Spleen (tissue), 11 donors: Measurements from ENCODE around the gene ANKS3. TPM values are rescaled to one million over a fixed set of nuclear protein-coding genes. Genes with fewer than 3 reads are reported as not detected.

Experiments
- DNase-seq: peaks from one replicate; pipeline ENCODE4 v3.0.0-alpha.2; 2020
- H3K27ac ChIP-seq, 8 donors: fragments of 200-600 bp; sonication (generic) in 7 of 8; 1 replicate in 4 of 8; 2 replicates in 4 of 8; pipeline versions ENCODE4 v1.5.0 to v1.8.0; 2016 to 2021; ENCODE audit warnings: inconsistent platforms in 4 of 8, mild to moderate bottlenecking in 4 of 8, moderate library complexity in 1 of 8
- H3K27me3 ChIP-seq, 7 donors: fragments of 200-600 bp; sonication (generic) in 6 of 7; replicated peaks in 1 of 7; 1 replicate in 4 of 7; 2 replicates in 3 of 7; pipeline versions ENCODE4 v1.5.0 to v1.8.0; 2016 to 2021; ENCODE audit warnings: inconsistent platforms in 3 of 7, mild to moderate bottlenecking in 1 of 7
- H3K36me3 ChIP-seq, 6 donors: fragments of 200-600 bp; sonication (generic) in 5 of 6; 1 replicate in 4 of 6; 2 replicates in 2 of 6; pipeline versions ENCODE4 v1.5.0 to v1.8.0; 2016 to 2021; ENCODE audit warnings: inconsistent platforms in 2 of 6
- H3K4me1 ChIP-seq, 6 donors: fragments of 200-600 bp; sonication (generic) in 5 of 6; 1 replicate in 3 of 6; 2 replicates in 3 of 6; pipeline versions ENCODE4 v1.5.0 to v1.8.0; 2016 to 2021; ENCODE audit warnings: inconsistent platforms in 3 of 6
- H3K4me3 ChIP-seq, 8 donors: fragments of 200-600 bp; sonication (generic) in 7 of 8; 1 replicate in 4 of 8; 2 replicates in 4 of 8; pipeline versions ENCODE4 v1.5.0 to v1.8.0; 2016 to 2021; ENCODE audit warnings: inconsistent platforms in 4 of 8, mild to moderate bottlenecking in 4 of 8, moderate library complexity in 2 of 8
- H3K9me3 ChIP-seq, 8 donors: fragments of 200-600 bp; sonication (generic) in 7 of 8; 1 replicate in 4 of 8; 2 replicates in 4 of 8; pipeline versions ENCODE4 v1.5.0 to v1.8.0; 2016 to 2021; ENCODE audit warnings: inconsistent platforms in 4 of 8
- POLR2A ChIP-seq, 3 donors: fragments of 450-650 bp; IDR thresholded peaks; one replicate each; pipeline ENCODE4 v1.5.1; 2017; ENCODE audit warnings: antibody characterized with exemption in 3 of 3, mild to moderate bottlenecking in 1 of 3
- POLR2AphosphoS5 ChIP-seq, 3 donors: sonication (generic); formaldehyde crosslinking; IDR thresholded peaks; one replicate each; pipeline ENCODE4 v1.5.1; 2017; ENCODE audit warnings: antibody characterized with exemption in 3 of 3
- WGBS, 5 donors: extraction: QIAGEN DNeasy Blood & Tissue Kit in 3 of 5; methylation state at CpG; one replicate each; pipeline versions ENCODE4 v1.1.5 to v1.1.7; 2013 to 2018; 5-methylcytosine and 5-hydroxymethylcytosine counted together
- intact Hi-C: fragments of 100-400 bp; cut with DNase I; formaldehyde crosslinking; loops from one replicate; pipeline ENCODE4 v1.15.0; 2023; ENCODE audit warnings: low total_unique reads
- polyA plus RNA-seq, 3 donors: library from polyadenylated mRNA; stranded (reverse); fragments of 200-250 nt; gene quantifications; one replicate each; pipeline ENCODE4 v1.2.1, GENCODE V29; 2013
- total RNA-seq, 7 donors: library from RNA; depleted of rRNA in 3 of 7; stranded (reverse); fragments of >200 nt in 3 of 7; fragmentation: NEBNext Ultra II Directional in 4 of 7; extraction: Animal tissue kit (Norgen Biotek cat#: 25700) in 4 of 7; gene quantifications; one replicate each; pipeline versions ENCODE4 v1.1.0 to v1.2.1, GENCODE V29; 2016 to 2021
- TF ChIP-seq, protein P1 (sequence below), 11 experiments: fragments of 200-600 bp in 7 of 11; fragments of 450-650 bp in 4 of 11; sonication (generic) in 4 of 11; IDR thresholded peaks in 8 of 11; conservative IDR thresholded peaks in 3 of 11; 1 replicate in 7 of 11; 2 replicates in 4 of 11; pipeline versions ENCODE4 v1.4.0 to v1.8.0; 2016 to 2021; ENCODE audit warnings: antibody characterized with exemption in 11 of 11, inconsistent platforms in 4 of 11, mild to moderate bottlenecking in 1 of 11
- donor health status: healthy with polysubstance abuse.
- donor health status: DM: no; HTN: no; CAD: no; lungs with moderate emphysema.
- donor health status: DM: no; HTN: no; CAD: no.
- donor health status: Bipolar disorder and iron deficiency.
- donor health status: healthy.
- donor health status: DM: no; HTN: no; CAD: no.
- donor health status: DM: yes; HTN: yes; CAD: no.

ANKS3 gene
- total and polyA plus RNA-seq, 10 donors: 12.5 to 29.5 (median 22.9) TPM

DNA sequence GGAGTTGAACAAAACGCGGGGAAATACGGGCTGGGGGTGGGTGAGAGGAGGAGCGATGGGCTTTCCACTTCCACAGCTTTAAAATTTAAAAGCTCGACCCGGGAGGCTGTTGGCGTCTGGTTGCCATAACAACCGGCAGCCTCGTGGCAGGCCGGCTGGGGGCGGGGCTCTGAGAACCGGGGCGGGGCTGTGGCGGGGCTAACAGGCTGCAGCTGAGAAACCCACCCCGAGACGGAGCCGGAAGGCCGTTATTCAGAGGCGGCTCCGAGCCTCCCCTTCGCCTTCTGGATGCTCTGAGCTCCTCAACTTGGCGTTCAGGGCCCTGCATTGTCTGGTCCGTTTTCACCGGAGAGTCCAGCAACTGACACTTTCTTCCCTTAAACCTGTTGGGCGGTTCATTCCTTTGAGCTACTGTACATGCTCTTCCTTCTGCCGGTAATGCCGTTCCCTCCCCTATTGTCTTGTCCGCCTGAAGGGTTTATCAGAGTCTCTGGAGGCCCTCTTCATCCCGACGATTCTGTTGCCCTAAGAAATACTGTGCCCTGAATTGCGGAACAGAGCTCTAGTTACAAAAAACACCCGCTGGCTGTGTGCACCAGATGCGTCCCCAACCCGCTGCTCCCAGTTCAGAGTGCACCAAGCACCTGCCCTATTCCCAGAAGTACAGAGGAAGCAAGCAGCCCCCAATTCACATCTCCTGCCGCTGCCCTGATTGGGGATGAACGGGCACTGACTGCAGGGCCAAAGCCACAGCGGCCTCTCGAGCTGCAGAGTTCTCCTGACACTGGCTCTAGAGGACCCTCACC is 862 bp upstream of the ANKS3 start:
- TF ChIP-seq, protein P1, sequence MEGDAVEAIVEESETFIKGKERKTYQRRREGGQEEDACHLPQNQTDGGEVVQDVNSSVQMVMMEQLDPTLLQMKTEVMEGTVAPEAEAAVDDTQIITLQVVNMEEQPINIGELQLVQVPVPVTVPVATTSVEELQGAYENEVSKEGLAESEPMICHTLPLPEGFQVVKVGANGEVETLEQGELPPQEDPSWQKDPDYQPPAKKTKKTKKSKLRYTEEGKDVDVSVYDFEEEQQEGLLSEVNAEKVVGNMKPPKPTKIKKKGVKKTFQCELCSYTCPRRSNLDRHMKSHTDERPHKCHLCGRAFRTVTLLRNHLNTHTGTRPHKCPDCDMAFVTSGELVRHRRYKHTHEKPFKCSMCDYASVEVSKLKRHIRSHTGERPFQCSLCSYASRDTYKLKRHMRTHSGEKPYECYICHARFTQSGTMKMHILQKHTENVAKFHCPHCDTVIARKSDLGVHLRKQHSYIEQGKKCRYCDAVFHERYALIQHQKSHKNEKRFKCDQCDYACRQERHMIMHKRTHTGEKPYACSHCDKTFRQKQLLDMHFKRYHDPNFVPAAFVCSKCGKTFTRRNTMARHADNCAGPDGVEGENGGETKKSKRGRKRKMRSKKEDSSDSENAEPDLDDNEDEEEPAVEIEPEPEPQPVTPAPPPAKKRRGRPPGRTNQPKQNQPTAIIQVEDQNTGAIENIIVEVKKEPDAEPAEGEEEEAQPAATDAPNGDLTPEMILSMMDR (IDR thresholded peaks at IDR 0.05 in 8 of 11, conservative IDR thresholded peaks at IDR 0.05 in 3 of 11): no peak
- peak in 2 of 3 donors; percentile 33 to 57 for TF ChIP-seq POLR2AphosphoS5 (IDR thresholded peaks at IDR 0.05)
- TF ChIP-seq POLR2A (IDR thresholded peaks at IDR 0.05): peak in 1 of 3 donors; percentile 26
- Histone ChIP-seq H3K27me3 (no peaks in the 10 kb centered on the region), H3K9me3 (no peaks in the 10 kb centered on the region), H3K4me3 (peak overlapping the region; percentile 81 to 100 (median 98)), H3K4me1 (peaks cover 10 to 26% (median 17%) of the 10 kb centered on the region in 6 donors), H3K27ac (peak overlapping the region; percentile 51 to 84 (median 78)), H3K36me3 (peaks cover 0 to 15% (median 2%) of the 10 kb centered on the region in 6 donors)
- intact Hi-C loops: no loop called here
- DNase-seq: peak; percentile 98
- 6 to 9% (median 8%) methylated on average over 28 to 38 of the region's 38 CpGs for WGBS, 5 donors

DNA sequence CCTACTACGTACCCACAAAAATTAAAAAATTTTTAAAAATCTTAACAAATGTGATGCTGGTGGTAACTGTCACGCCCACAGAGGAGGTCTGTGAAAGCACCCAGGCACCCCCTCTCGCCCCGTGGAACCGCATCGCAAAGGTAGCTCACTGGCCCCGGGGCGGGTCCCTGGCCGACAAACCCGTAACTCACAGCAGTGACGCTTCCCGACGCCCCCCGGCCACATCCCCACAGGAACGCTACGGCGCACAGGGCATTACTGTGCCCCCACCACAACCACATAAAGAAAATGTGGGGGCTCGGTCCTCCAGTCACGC is 366 bp downstream of the ANKS3 start:
- H3K27me3 ChIP-seq: no peaks in the 10 kb centered on the region
- DNase-seq: no peak
- H3K4me3 ChIP-seq: peak overlapping the region; percentile 81 to 100 (median 98)
- H3K4me1 ChIP-seq: peaks cover 10 to 26% (median 17%) of the 10 kb centered on the region in 6 donors
- no peaks in the 10 kb centered on the region for H3K9me3 ChIP-seq
- H3K36me3 ChIP-seq: peaks cover 0 to 28% (median 9%) of the 10 kb centered on the region in 6 donors
- WGBS, 5 donors: 0 to 3% (median 1%) methylated on average over 8 to 19 of the region's 19 CpGs
- peak overlapping the region; percentile 51 to 84 (median 78) for H3K27ac ChIP-seq
- intact Hi-C loops: no loop called here
- TF ChIP-seq, protein P1 (IDR thresholded peaks at IDR 0.05 in 8 of 11, conservative IDR thresholded peaks at IDR 0.05 in 3 of 11): no peak
- no peak for TF ChIP-seq POLR2A (IDR thresholded peaks at IDR 0.05)
- TF ChIP-seq POLR2AphosphoS5 (IDR thresholded peaks at IDR 0.05): no peak

DNA sequence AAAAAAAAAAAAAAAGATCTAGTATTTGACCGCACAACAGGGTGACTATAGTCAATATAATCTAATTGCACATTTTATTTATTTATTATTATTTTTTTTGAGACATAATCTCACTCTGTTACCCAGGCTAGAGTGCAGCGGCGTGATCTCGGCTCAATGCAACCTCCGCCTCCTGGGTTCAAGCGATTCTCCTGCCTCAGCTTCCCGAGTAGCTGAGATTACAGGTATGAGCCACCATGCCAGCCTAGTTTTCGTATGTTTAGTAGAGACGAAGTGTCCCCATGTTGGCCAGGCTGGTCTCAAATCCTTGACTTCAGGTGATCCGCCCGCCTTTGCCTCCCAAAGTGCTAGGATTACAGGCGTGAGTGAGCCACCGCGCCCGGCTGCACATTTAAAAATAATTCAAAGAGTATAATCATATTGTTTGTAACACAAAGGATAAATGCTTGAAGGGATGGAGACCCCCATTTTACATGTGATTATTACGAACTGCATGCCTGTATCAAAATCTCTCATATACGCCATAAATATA is 794 bp downstream of the ANKS3 start:
- H3K9me3 ChIP-seq: no peaks in the 10 kb centered on the region
- peak overlapping the region in 5 of 8 donors; percentile 78 to 84 (median 80) for H3K27ac ChIP-seq
- intact Hi-C loops: no loop called here
- TF ChIP-seq POLR2AphosphoS5 (IDR thresholded peaks at IDR 0.05) (no peak), POLR2A (IDR thresholded peaks at IDR 0.05) (no peak)
- TF ChIP-seq, protein P1 (IDR thresholded peaks at IDR 0.05 in 8 of 11, conservative IDR thresholded peaks at IDR 0.05 in 3 of 11): no peak
- WGBS, 5 donors: 39 to 48% (median 44%) methylated on average over 17 of the region's 17 CpGs
- H3K27me3 ChIP-seq: no peaks in the 10 kb centered on the region
- peak overlapping the region; percentile 81 to 100 (median 98) for H3K4me3 ChIP-seq
- no peak for DNase-seq
- peaks cover 10 to 26% (median 17%) of the 10 kb centered on the region in 6 donors for H3K4me1 ChIP-seq
- H3K36me3 ChIP-seq: peaks cover 0 to 32% (median 12%) of the 10 kb centered on the region in 6 donors

DNA sequence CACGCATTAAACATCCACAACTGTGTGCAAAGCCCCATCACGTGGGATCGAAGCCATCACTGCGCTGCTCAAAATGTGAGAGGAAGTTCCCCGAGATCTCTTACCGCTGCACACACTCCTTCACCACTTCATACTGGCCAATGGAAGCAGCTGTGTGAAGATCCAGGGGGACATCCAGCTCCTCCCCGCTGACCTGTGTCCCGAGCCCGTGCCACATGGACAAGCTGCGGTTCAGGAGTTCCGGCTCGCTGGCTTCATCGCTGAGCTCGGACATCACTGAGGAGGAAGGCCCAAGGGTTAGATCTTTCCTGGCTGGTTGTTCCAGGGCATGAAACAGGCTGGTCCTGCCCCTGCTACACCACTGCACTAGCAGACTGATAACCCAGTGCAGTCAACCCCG is 4.2 kb downstream of the ANKS3 start:
- H3K36me3 ChIP-seq: peaks cover 0 to 64% (median 34%) of the 10 kb centered on the region in 6 donors
- H3K27me3 ChIP-seq: no peaks in the 10 kb centered on the region
- DNase-seq: no peak
- 95 to 97% (median 95%) methylated on average over 15 of the region's 15 CpGs for WGBS, 5 donors
- intact Hi-C loops: no loop called here
- no peak overlapping the region for H3K27ac ChIP-seq
- TF ChIP-seq, protein P1 (IDR thresholded peaks at IDR 0.05 in 8 of 11, conservative IDR thresholded peaks at IDR 0.05 in 3 of 11): no peak
- no peak for TF ChIP-seq POLR2AphosphoS5 (IDR thresholded peaks at IDR 0.05)
- no peak for TF ChIP-seq POLR2A (IDR thresholded peaks at IDR 0.05)
- no peak overlapping the region for H3K4me3 ChIP-seq
- peaks cover 5 to 19% (median 11%) of the 10 kb centered on the region in 6 donors for H3K4me1 ChIP-seq
- no peaks in the 10 kb centered on the region for H3K9me3 ChIP-seq
